Thyroid gland (tissue), 4 donors: Measurements from ENCODE around the gene IL6ST. TPM values are rescaled to one million over a fixed set of nuclear protein-coding genes. Genes with fewer than 3 reads are reported as not detected.

ENCODE experiments used
- DNase-seq, 2 donors: peaks; one replicate each; pipeline ENCODE4 v3.0.0-alpha.2; 2019
- H3K27ac ChIP-seq, 3 donors: fragments of 200-600 bp; sonication (generic); 1 replicate in 2 of 3; 2 replicates in 1 of 3; pipeline ENCODE4 v1.5.1; 2016 to 2019; ENCODE audit warnings: mild to moderate bottlenecking in 1 of 3, moderate library complexity in 1 of 3
- H3K27me3 ChIP-seq: fragments of 200-600 bp; sonication (generic); one replicate; pipeline ENCODE4 v1.5.1; 2019
- H3K36me3 ChIP-seq, 2 donors: fragments of 200-600 bp; sonication (generic); one replicate each; pipeline ENCODE4 v1.5.1; 2016 to 2019
- H3K4me1 ChIP-seq, 2 donors: fragments of 200-600 bp; sonication (generic); one replicate each; pipeline ENCODE4 v1.5.1; 2017 to 2019
- H3K4me3 ChIP-seq, 3 donors: fragments of 200-600 bp; sonication (generic); replicated peaks in 1 of 3; 1 replicate in 2 of 3; 2 replicates in 1 of 3; pipeline ENCODE4 v1.5.1; 2016; ENCODE audit warnings: mild to moderate bottlenecking in 1 of 3
- H3K9me3 ChIP-seq: fragments of 200-600 bp; sonication (generic); one replicate; pipeline ENCODE4 v1.5.1; 2017
- CTCF ChIP-seq, 6 experiments: fragments of 200-600 bp in 3 of 6; fragments of 450-650 bp in 3 of 6; sonication (generic) in 3 of 6; IDR thresholded peaks; one replicate each; pipeline ENCODE4 v1.5.1; 2016 to 2019; ENCODE audit warnings: antibody characterized with exemption in 6 of 6, mild to moderate bottlenecking in 2 of 6, inconsistent platforms in 1 of 6, moderate library complexity in 1 of 6
- POLR2A ChIP-seq, 2 donors: fragments of 450-650 bp; IDR thresholded peaks; one replicate each; pipeline ENCODE4 v1.6.1; 2017; ENCODE audit warnings: antibody characterized with exemption in 2 of 2, mild to moderate bottlenecking in 2 of 2, moderate library complexity in 1 of 2
- WGBS, 2 donors: methylation state at CpG; one replicate each; pipeline ENCODE4 v1.1.5; 2017; 5-methylcytosine and 5-hydroxymethylcytosine counted together
- intact Hi-C: fragments of 100-400 bp; cut with DNase I; formaldehyde crosslinking; loops from one replicate; pipeline ENCODE4 v1.15.1; 2023
- total RNA-seq, 4 donors: library from RNA; depleted of rRNA; stranded (reverse); fragments of >200 nt; gene quantifications; one replicate each; pipeline ENCODE4 v1.2.3, GENCODE V29; 2016

IL6ST gene
- total RNA-seq, 4 donors from 2014 or later: 280 to 550 (median 359) TPM

- DNase-seq: no peak
- intact Hi-C loops: no loop called here
- H3K36me3 ChIP-seq: peaks cover 1 to 4% of the 10 kb centered on the region in 2 donors
Measured at GRCh38 chr5:55935371-55935770, 59.4 kb downstream of the IL6ST start.

GRCh38 chr5:55934720-55935119 lies 60.0 kb downstream of the IL6ST start:
- WGBS, 2 donors: 77 to 78% methylated on average over 2 of the region's 2 CpGs
- H3K36me3 ChIP-seq: peaks cover 0 to 4% of the 10 kb centered on the region in 2 donors
- intact Hi-C loops: loop anchor here (5.0 kb wide), 1 partner anchor 268 kb away; no protein-coding TSS in a partner anchor
- H3K27me3 ChIP-seq: no peaks in the 10 kb centered on the region
- no peak overlapping the region for H3K27ac ChIP-seq
- DNase-seq: no peak
- no peak for TF ChIP-seq POLR2A (IDR thresholded peaks at IDR 0.05)
- no peak for TF ChIP-seq CTCF (IDR thresholded peaks at IDR 0.05)
- H3K4me3 ChIP-seq: no peak overlapping the region
- no peaks in the 10 kb centered on the region for H3K9me3 ChIP-seq
- H3K4me1 ChIP-seq: no peaks in the 10 kb centered on the region

More at GRCh38 chr5:55935371-55935770, 59.4 kb downstream of the IL6ST start:
- H3K27ac ChIP-seq: no peak overlapping the region
- no peak for TF ChIP-seq CTCF (IDR thresholded peaks at IDR 0.05)
- H3K9me3 ChIP-seq: no peaks in the 10 kb centered on the region
- H3K4me3 ChIP-seq: no peak overlapping the region
- no peaks in the 10 kb centered on the region for H3K4me1 ChIP-seq
- 93 to 95% methylated on average over 6 of the region's 6 CpGs for WGBS, 2 donors
- no peaks in the 10 kb centered on the region for H3K27me3 ChIP-seq

GRCh38 chr5:55934115-55934613 lies 60.6 kb downstream of the IL6ST start:
- intact Hi-C loops: loop anchor here (5.0 kb wide), 1 partner anchor 268 kb away; no protein-coding TSS in a partner anchor
- 84 to 88% methylated on average over 9 of the region's 9 CpGs for WGBS, 2 donors
- Histone ChIP-seq H3K4me3 (no peak overlapping the region), H3K9me3 (no peaks in the 10 kb centered on the region), H3K4me1 (no peaks in the 10 kb centered on the region), H3K36me3 (no peaks in the 10 kb centered on the region), H3K27ac (no peak overlapping the region), H3K27me3 (no peaks in the 10 kb centered on the region)
- no peak for DNase-seq
- TF ChIP-seq POLR2A (IDR thresholded peaks at IDR 0.05) (no peak), CTCF (IDR thresholded peaks at IDR 0.05) (no peak)

GRCh38 chr5:55933377-55934114 lies 61.2 kb downstream of the IL6ST start:
- H3K4me3 ChIP-seq: no peak overlapping the region
- intact Hi-C loops: loop anchor here (5.0 kb wide), 1 partner anchor 269 kb away; no protein-coding TSS in a partner anchor
- H3K27ac ChIP-seq: no peak overlapping the region
- no peaks in the 10 kb centered on the region for H3K36me3 ChIP-seq
- no peaks in the 10 kb centered on the region for H3K9me3 ChIP-seq
- H3K27me3 ChIP-seq: no peaks in the 10 kb centered on the region
- TF ChIP-seq CTCF (IDR thresholded peaks at IDR 0.05) (no peak), POLR2A (IDR thresholded peaks at IDR 0.05) (no peak)
- 90% methylated on average over 14 of the region's 14 CpGs for WGBS, 2 donors
- DNase-seq: no peak
- no peaks in the 10 kb centered on the region for H3K4me1 ChIP-seq

- intact Hi-C loops: loop anchor here (5.0 kb wide), 1 partner anchor 270 kb away; no protein-coding TSS in a partner anchor
- H3K27ac ChIP-seq: no peak overlapping the region
- 76 to 83% methylated on average over 4 of the region's 4 CpGs for WGBS, 2 donors
- H3K36me3 ChIP-seq: no peaks in the 10 kb centered on the region
- no peak overlapping the region for H3K4me3 ChIP-seq
- no peaks in the 10 kb centered on the region for H3K27me3 ChIP-seq
- no peaks in the 10 kb centered on the region for H3K4me1 ChIP-seq
- no peaks in the 10 kb centered on the region for H3K9me3 ChIP-seq
- DNase-seq: no peak
- no peak for TF ChIP-seq POLR2A (IDR thresholded peaks at IDR 0.05)
- TF ChIP-seq CTCF (IDR thresholded peaks at IDR 0.05): no peak
Measured at GRCh38 chr5:55932700-55933099, 62.1 kb downstream of the IL6ST start.
